HEK293 (cell line): ENCODE results near the gene POLD3.

ENCODE experiments used
- CTCF ChIA-PET: fragments of 350-600 bp; formaldehyde crosslinking; extraction: SDS; loops from one replicate; lab custom pipeline; 2021; ENCODE audit warnings: antibody characterized with exemption; lab: Yijun Ruan, JAX
- POLR2A ChIA-PET: fragments of 300-600 bp; formaldehyde crosslinking; extraction: SDS; loops from one replicate; lab custom pipeline; 2020; ENCODE audit warnings: antibody characterized with exemption, inconsistent platforms; lab: Yijun Ruan, JAX
- H3K27ac ChIP-seq: fragments of 200-500 bp; sonication (Bioruptor generic); 2 replicates; pipeline ENCODE4 v1.5.1; 2014; ENCODE audit warnings: low read depth, low read length, control low read depth, inconsistent platforms; ENCODE audit errors: extremely low read depth
- H3K36me3 ChIP-seq, 2 experiments: fragments of 200-500 bp in 1 of 2; sonication (Bioruptor generic) in 1 of 2; 1 replicate in 1 of 2; 2 replicates in 1 of 2; pipeline ENCODE4 v1.5.1; 2014 to 2017; ENCODE audit warnings: inconsistent platforms in 2 of 2, low read length in 2 of 2; ENCODE audit not compliant: control insufficient read depth in 2 of 2, insufficient read depth in 1 of 2
- H3K4me1 ChIP-seq: fragments of 200-500 bp; sonication (Bioruptor generic); 2 replicates; pipeline ENCODE4 v1.5.1; 2014; ENCODE audit warnings: mild to moderate bottlenecking, low read length, inconsistent platforms; ENCODE audit not compliant: control insufficient read depth, insufficient read depth
- H3K4me3 ChIP-seq: 2 replicates; pipeline ENCODE4 v1.5.1; 2011; ENCODE audit warnings: low read depth, mild to moderate bottlenecking, control low read depth, low read length, moderate library complexity
- H3K9me3 ChIP-seq: fragments of 200-500 bp; sonication (Bioruptor generic); 2 replicates; pipeline ENCODE4 v1.5.1; 2014; ENCODE audit warnings: low read depth, low read length, inconsistent platforms; ENCODE audit not compliant: control insufficient read depth, insufficient read depth
- HIC1 ChIP-seq: fragments of 450-650 bp; formaldehyde crosslinking; IDR thresholded peaks from 2 replicates; pipeline ENCODE4 v1.5.1; 2016; ENCODE audit warnings: missing biosample characterization, missing genetic modification characterization
- OVOL3 ChIP-seq: fragments of 450-650 bp; formaldehyde crosslinking; IDR thresholded peaks from 2 replicates; pipeline ENCODE4 v1.5.1; 2016; ENCODE audit warnings: missing biosample characterization, missing genetic modification characterization
- ZBTB1 ChIP-seq: fragments of 450-650 bp; formaldehyde crosslinking; IDR thresholded peaks from 2 replicates; pipeline ENCODE4 v1.5.1; 2016; ENCODE audit warnings: missing biosample characterization, missing genetic modification characterization
- ZBTB21 ChIP-seq: fragments of 450-650 bp; formaldehyde crosslinking; IDR thresholded peaks from 2 replicates; pipeline ENCODE4 v1.5.1; 2017; ENCODE audit warnings: missing biosample characterization, missing genetic modification characterization
- ZNF132 ChIP-seq: fragments of 450-650 bp; formaldehyde crosslinking; IDR thresholded peaks from 2 replicates; pipeline ENCODE4 v1.5.1; 2017; ENCODE audit warnings: missing biosample characterization, missing genetic modification characterization, borderline replicate concordance
- ZNF174 ChIP-seq: fragments of 450-650 bp; formaldehyde crosslinking; IDR thresholded peaks from 2 replicates; pipeline ENCODE4 v1.5.0; 2017; ENCODE audit warnings: missing biosample characterization, mild to moderate bottlenecking, missing genetic modification characterization
- ZNF311 ChIP-seq: fragments of 450-650 bp; formaldehyde crosslinking; IDR thresholded peaks from 2 replicates; pipeline ENCODE4 v1.5.1; 2017; ENCODE audit warnings: missing biosample characterization, missing genetic modification characterization, borderline replicate concordance
- ZNF366 ChIP-seq: fragments of 450-650 bp; formaldehyde crosslinking; conservative IDR thresholded peaks from 2 replicates; pipeline ENCODE4 v1.5.1; 2016; ENCODE audit warnings: missing biosample characterization, missing genetic modification characterization
- ZNF404 ChIP-seq: fragments of 450-650 bp; formaldehyde crosslinking; IDR thresholded peaks from 2 replicates; pipeline ENCODE4 v1.5.1; 2017; ENCODE audit warnings: missing biosample characterization, missing genetic modification characterization
- ZNF558 ChIP-seq: fragments of 450-650 bp; formaldehyde crosslinking; IDR thresholded peaks from 2 replicates; pipeline ENCODE4 v1.5.1; 2016; ENCODE audit warnings: missing biosample characterization, missing genetic modification characterization
- ZNF670 ChIP-seq: fragments of 450-650 bp; formaldehyde crosslinking; IDR thresholded peaks from 2 replicates; pipeline ENCODE4 v1.5.1; 2016; ENCODE audit warnings: missing biosample characterization, missing genetic modification characterization, low read depth
- ZNF768 ChIP-seq: fragments of 450-650 bp; formaldehyde crosslinking; IDR thresholded peaks from 2 replicates; pipeline ENCODE4 v1.5.1; 2018; ENCODE audit warnings: missing biosample characterization, mild to moderate bottlenecking, missing genetic modification characterization
- ZNF843 ChIP-seq: fragments of 450-650 bp; formaldehyde crosslinking; IDR thresholded peaks from 2 replicates; pipeline ENCODE4 v1.5.1; 2016; ENCODE audit warnings: missing biosample characterization, missing genetic modification characterization
- TF ChIP-seq, protein P1 (sequence below): IDR thresholded peaks from 2 replicates; pipeline ENCODE4 v1.6.1; 2011; ENCODE audit warnings: mild to moderate bottlenecking, low read depth, low read length, borderline replicate concordance
- TF ChIP-seq, protein P2 (sequence below): fragments of 450-650 bp; formaldehyde crosslinking; IDR thresholded peaks from 2 replicates; pipeline ENCODE4 v1.5.1; 2016; ENCODE audit warnings: missing biosample characterization, missing genetic modification characterization
- TF ChIP-seq, protein P3 (sequence below): fragments of 450-650 bp; formaldehyde crosslinking; IDR thresholded peaks from 2 replicates; pipeline ENCODE4 v1.5.1; 2017; ENCODE audit warnings: missing biosample characterization, missing genetic modification characterization

POLD3 gene

GRCh38 chr11:74647404-74647803 is 55.0 kb downstream of the POLD3 start:
- H3K36me3 ChIP-seq = peaks cover 0 to 57% of the 10 kb centered on the region in 2 experiments; a peak in 2 of 3 replicates
- TF ChIP-seq ZBTB21 (tag by site-specific recombination) = no peak
- no peak for TF ChIP-seq HIC1
- no peak for TF ChIP-seq ZNF132 (tag by site-specific recombination)
- no peak for TF ChIP-seq ZNF174
- TF ChIP-seq, protein P1, sequence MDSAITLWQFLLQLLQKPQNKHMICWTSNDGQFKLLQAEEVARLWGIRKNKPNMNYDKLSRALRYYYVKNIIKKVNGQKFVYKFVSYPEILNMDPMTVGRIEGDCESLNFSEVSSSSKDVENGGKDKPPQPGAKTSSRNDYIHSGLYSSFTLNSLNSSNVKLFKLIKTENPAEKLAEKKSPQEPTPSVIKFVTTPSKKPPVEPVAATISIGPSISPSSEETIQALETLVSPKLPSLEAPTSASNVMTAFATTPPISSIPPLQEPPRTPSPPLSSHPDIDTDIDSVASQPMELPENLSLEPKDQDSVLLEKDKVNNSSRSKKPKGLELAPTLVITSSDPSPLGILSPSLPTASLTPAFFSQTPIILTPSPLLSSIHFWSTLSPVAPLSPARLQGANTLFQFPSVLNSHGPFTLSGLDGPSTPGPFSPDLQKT = no peak
- TF ChIP-seq ZNF311 (tag by site-specific recombination) = no peak
- no peak for TF ChIP-seq ZNF558 (tag by site-specific recombination)
- no peak for TF ChIP-seq ZNF366 (tag by site-specific recombination)
- no peak overlapping the region for H3K27ac ChIP-seq
- H3K9me3 ChIP-seq = no peaks in the 10 kb centered on the region
- CTCF ChIA-PET = interaction anchor here (1.0 kb wide), 1 partner anchor 55 kb away, joined by 3 read pairs; no protein-coding TSS in a partner anchor
- no peak overlapping the region for H3K4me3 ChIP-seq
- H3K4me1 ChIP-seq = no peaks in the 10 kb centered on the region
- POLR2A ChIA-PET = no interaction called here

GRCh38 chr11:74647831-74648230 is 55.4 kb downstream of the POLD3 start:
- H3K27ac ChIP-seq = no peak overlapping the region
- POLR2A ChIA-PET = no interaction called here
- CTCF ChIA-PET = interaction anchor here (1.0 kb wide), 1 partner anchor 54 kb away, joined by 3 read pairs; no protein-coding TSS in a partner anchor
- no peaks in the 10 kb centered on the region for H3K9me3 ChIP-seq
- peaks cover 0 to 57% of the 10 kb centered on the region in 2 experiments; a peak in 1 of 3 replicates for H3K36me3 ChIP-seq
- TF ChIP-seq OVOL3 (tag by site-specific recombination) = no peak
- TF ChIP-seq, protein P2, sequence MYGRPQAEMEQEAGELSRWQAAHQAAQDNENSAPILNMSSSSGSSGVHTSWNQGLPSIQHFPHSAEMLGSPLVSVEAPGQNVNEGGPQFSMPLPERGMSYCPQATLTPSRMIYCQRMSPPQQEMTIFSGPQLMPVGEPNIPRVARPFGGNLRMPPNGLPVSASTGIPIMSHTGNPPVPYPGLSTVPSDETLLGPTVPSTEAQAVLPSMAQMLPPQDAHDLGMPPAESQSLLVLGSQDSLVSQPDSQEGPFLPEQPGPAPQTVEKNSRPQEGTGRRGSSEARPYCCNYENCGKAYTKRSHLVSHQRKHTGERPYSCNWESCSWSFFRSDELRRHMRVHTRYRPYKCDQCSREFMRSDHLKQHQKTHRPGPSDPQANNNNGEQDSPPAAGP (tag by site-specific recombination) = no peak
- TF ChIP-seq ZBTB1 (tag by site-specific recombination) = no peak
- no peak overlapping the region for H3K4me3 ChIP-seq
- H3K4me1 ChIP-seq = no peaks in the 10 kb centered on the region

DNA sequence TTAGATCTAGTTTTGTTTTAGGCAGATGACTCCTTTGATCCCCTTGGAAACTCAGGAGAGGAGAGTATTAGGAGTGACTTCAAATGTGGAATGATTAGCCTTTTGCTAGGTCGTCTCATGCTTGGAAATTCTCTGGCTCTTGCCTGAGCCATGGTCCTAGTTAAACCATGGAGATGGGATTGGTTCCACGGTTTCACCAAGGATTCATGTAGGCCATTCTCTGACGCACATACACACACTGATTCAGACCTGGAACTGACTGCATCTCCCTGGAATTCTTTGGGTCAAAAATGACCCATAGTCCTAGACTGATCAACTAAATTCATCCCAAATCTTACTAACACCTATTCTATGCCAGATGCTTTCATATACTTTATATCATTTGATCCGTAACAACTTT is 56.5 kb downstream of the POLD3 start:
- Histone ChIP-seq H3K27ac (no peak overlapping the region), H3K4me3 (no peak overlapping the region), H3K9me3 (no peaks in the 10 kb centered on the region), H3K36me3 (peaks cover 0 to 56% of the 10 kb centered on the region in 2 experiments; a peak in 1 of 3 replicates), H3K4me1 (no peaks in the 10 kb centered on the region)
- POLR2A ChIA-PET = no interaction called here
- TF ChIP-seq, protein P3, sequence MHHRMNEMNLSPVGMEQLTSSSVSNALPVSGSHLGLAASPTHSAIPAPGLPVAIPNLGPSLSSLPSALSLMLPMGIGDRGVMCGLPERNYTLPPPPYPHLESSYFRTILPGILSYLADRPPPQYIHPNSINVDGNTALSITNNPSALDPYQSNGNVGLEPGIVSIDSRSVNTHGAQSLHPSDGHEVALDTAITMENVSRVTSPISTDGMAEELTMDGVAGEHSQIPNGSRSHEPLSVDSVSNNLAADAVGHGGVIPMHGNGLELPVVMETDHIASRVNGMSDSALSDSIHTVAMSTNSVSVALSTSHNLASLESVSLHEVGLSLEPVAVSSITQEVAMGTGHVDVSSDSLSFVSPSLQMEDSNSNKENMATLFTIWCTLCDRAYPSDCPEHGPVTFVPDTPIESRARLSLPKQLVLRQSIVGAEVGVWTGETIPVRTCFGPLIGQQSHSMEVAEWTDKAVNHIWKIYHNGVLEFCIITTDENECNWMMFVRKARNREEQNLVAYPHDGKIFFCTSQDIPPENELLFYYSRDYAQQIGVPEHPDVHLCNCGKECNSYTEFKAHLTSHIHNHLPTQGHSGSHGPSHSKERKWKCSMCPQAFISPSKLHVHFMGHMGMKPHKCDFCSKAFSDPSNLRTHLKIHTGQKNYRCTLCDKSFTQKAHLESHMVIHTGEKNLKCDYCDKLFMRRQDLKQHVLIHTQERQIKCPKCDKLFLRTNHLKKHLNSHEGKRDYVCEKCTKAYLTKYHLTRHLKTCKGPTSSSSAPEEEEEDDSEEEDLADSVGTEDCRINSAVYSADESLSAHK (tag by site-specific recombination) = no peak
- no peak for TF ChIP-seq ZNF670 (tag by site-specific recombination)
- no peak for TF ChIP-seq ZNF404 (tag by site-specific recombination)
- no peak for TF ChIP-seq ZNF843 (tag by site-specific recombination)
- no peak for TF ChIP-seq ZNF768 (tag by site-specific recombination)
- CTCF ChIA-PET = no interaction called here
